PC-9 (cell line): ENCODE measurements around the gene CES1.

Experiments
- EZH2 ChIP-seq: fragments of 200-600 bp; sonication (generic); IDR thresholded peaks from 2 replicates; pipeline ENCODE4 v1.8.0; 2017; ENCODE audit warnings: antibody characterized with exemption, low read depth
- TF ChIP-seq, protein P1 (sequence below): fragments of 200-600 bp; sonication (generic); conservative IDR thresholded peaks from 2 replicates; pipeline ENCODE4 v1.6.1; 2017; ENCODE audit warnings: mixed run types, antibody characterized with exemption, mild to moderate bottlenecking, moderate library complexity

GRCh38 chr16:55856950-55857349, 24.1 kb upstream of the CES1 start:
- TF ChIP-seq, protein P1, sequence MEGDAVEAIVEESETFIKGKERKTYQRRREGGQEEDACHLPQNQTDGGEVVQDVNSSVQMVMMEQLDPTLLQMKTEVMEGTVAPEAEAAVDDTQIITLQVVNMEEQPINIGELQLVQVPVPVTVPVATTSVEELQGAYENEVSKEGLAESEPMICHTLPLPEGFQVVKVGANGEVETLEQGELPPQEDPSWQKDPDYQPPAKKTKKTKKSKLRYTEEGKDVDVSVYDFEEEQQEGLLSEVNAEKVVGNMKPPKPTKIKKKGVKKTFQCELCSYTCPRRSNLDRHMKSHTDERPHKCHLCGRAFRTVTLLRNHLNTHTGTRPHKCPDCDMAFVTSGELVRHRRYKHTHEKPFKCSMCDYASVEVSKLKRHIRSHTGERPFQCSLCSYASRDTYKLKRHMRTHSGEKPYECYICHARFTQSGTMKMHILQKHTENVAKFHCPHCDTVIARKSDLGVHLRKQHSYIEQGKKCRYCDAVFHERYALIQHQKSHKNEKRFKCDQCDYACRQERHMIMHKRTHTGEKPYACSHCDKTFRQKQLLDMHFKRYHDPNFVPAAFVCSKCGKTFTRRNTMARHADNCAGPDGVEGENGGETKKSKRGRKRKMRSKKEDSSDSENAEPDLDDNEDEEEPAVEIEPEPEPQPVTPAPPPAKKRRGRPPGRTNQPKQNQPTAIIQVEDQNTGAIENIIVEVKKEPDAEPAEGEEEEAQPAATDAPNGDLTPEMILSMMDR, result no peak
- no peak for TF ChIP-seq EZH2
